Adrenal gland (tissue), 12 donors: Measurements from ENCODE around the gene FAM200B. TPM values are rescaled to one million over a fixed set of nuclear protein-coding genes. Genes with fewer than 3 reads are reported as not detected.

ENCODE experiments used
- DNase-seq, 7 donors: peaks; one replicate each; pipeline ENCODE4 v3.0.0-alpha.2; 2019 to 2020
- H3K27ac ChIP-seq, 5 donors: fragments of 200-600 bp; sonication (generic) in 4 of 5; 1 replicate in 3 of 5; 2 replicates in 2 of 5; pipeline versions ENCODE4 v1.5.1 to v1.8.0; 2016 to 2020; ENCODE audit warnings: mild to moderate bottlenecking in 1 of 5
- H3K27me3 ChIP-seq: fragments of 200-600 bp; 2 replicates; pipeline ENCODE4 v1.8.0; 2021
- H3K36me3 ChIP-seq, 2 donors: fragments of 200-600 bp; replicated peaks in 1 of 2; 1 replicate in 1 of 2; 2 replicates in 1 of 2; pipeline versions ENCODE4 v1.5.1 to v1.8.0; 2018 to 2022
- H3K4me1 ChIP-seq, 2 donors: fragments of 200-600 bp; replicated peaks in 1 of 2; 1 replicate in 1 of 2; 2 replicates in 1 of 2; pipeline versions ENCODE4 v1.5.1 to v1.8.0; 2018 to 2021
- H3K4me3 ChIP-seq, 4 donors: fragments of 200-600 bp; sonication (generic) in 3 of 4; one replicate each; pipeline ENCODE4 v1.5.1; 2016 to 2018
- H3K9me3 ChIP-seq, 3 donors: fragments of 200-600 bp; sonication (generic) in 1 of 3; replicated peaks in 1 of 3; 1 replicate in 2 of 3; 2 replicates in 1 of 3; pipeline versions ENCODE4 v1.5.1 to v1.8.0; 2016 to 2021
- CTCF ChIP-seq, 6 experiments: fragments of 450-650 bp in 4 of 6; fragments of 200-600 bp in 2 of 6; sonication (generic) in 1 of 6; IDR thresholded peaks; 1 replicate in 5 of 6; 2 replicates in 1 of 6; pipeline versions ENCODE4 v1.5.1 to v1.8.0; 2016 to 2021; ENCODE audit warnings: antibody characterized with exemption in 6 of 6, mild to moderate bottlenecking in 2 of 6, moderate library complexity in 1 of 6
- POLR2A ChIP-seq, 2 donors: fragments of 450-650 bp; IDR thresholded peaks; one replicate each; pipeline ENCODE4 v1.6.1; 2017; ENCODE audit warnings: antibody characterized with exemption in 2 of 2, mild to moderate bottlenecking in 2 of 2, moderate library complexity in 1 of 2
- WGBS, 4 donors: extraction: QIAGEN DNeasy Blood & Tissue Kit in 2 of 4; methylation state at CpG; one replicate each; pipeline versions ENCODE4 v1.1.5 to v1.1.7; 2013 to 2017; 5-methylcytosine and 5-hydroxymethylcytosine counted together
- intact Hi-C, 2 donors: fragments of 100-400 bp; cut with DNase I; formaldehyde crosslinking; loops; one replicate each; pipeline versions ENCODE4 v1.14.1 to v1.15.0; 2022 to 2023
- polyA plus RNA-seq, 3 donors: library from polyadenylated mRNA; stranded (reverse); fragments of 200-250 nt in 2 of 3; fragments of 350-450 nt in 1 of 3; fragmentation: Illumina TruSeq in 1 of 3; extraction: RNeasy Lipid Tissue Mini Kit (QIAGEN cat#74804) in 1 of 3; gene quantifications; one replicate each; pipeline ENCODE4 v1.2.3, GENCODE V29; 2013 to 2014
- total RNA-seq, 9 donors: library from RNA; depleted of rRNA in 4 of 9; stranded (reverse); fragments of >200 nt in 4 of 9; fragments of 120-200 nt in 1 of 9; fragmentation: NEBNext Ultra II Directional in 1 of 9; extraction: Animal tissue kit (Norgen Biotek cat#: 25700) in 1 of 9; gene quantifications; one replicate each; pipeline versions ENCODE4 v1.1.0 to v1.2.4, GENCODE V29; 2013 to 2023
- donor health status: healthy with polysubstance abuse.
- donor health status: Bipolar disorder and iron deficiency.
- donor health status: DM: yes; HTN: yes; CAD: no.
- donor health status: DM: no; HTN: no; CAD: no.
- donor health status: DM: no; HTN: no; CAD: no.
- donor health status: DM: yes; HTN: yes; CAD: no.

FAM200B gene
- total and polyA plus RNA-seq, 12 donors: 32.0 to 90.3 (median 61.4) TPM

DNA sequence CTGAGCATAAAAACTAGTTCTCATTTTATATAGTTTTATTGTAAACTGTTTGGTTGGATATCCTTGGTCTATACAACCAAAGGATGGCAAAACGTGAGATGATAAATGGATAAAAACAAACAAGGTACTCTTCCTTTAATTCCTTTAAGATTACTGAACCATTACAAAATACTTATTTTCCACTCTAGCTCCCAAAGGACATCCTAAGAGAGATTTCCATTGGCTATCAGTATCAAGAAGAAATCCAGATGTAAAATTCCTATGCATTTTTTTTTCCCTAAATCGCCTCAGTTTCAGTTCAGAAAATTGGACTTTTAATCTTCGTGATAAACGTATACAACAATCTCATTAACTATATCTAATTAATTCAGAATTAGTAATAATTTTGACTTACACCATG, 28.8 kb upstream of the FAM200B start:
- Histone ChIP-seq H3K36me3 (no peaks in the 10 kb centered on the region), H3K27me3 (no peaks in the 10 kb centered on the region), H3K4me3 (peak overlapping the region in 1 of 4 donors; percentile 93), H3K9me3 (no peaks in the 10 kb centered on the region), H3K4me1 (peaks cover 43 to 80% of the 10 kb centered on the region in 2 donors), H3K27ac (peak overlapping the region; percentile 64 to 100 (median 99))
- no peak for TF ChIP-seq CTCF (IDR thresholded peaks at IDR 0.05)
- no peak for TF ChIP-seq POLR2A (IDR thresholded peaks at IDR 0.05)
- intact Hi-C loops: loop anchor here in 1 of 2 donors (10.0 kb wide), 1 partner anchor 418 kb away; no protein-coding TSS in a partner anchor
- WGBS, 4 donors: 26 to 35% (median 31%) methylated on average over 4 of the region's 4 CpGs
- no peak for DNase-seq

DNA sequence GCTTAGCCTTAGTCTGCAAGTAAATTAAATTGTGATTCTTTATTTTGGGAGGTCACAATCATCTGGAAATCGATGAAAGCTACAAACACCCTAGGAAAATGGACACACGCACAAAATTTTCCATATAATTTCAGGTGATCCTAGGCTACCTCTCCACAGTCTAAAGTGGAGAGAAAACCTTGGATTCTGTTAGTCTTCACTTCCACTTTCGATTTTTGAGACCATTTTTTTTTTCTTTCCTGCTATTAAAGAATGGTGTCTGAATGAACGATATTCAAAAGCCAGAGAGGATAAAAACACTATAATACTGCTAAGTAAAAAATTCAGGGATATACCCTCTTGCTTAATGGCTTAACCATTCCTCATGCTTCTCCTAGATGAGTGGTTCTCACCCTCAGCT, 28.2 kb upstream of the FAM200B start:
- H3K9me3 ChIP-seq: no peaks in the 10 kb centered on the region
- no peak for DNase-seq
- 10 to 14% (median 12%) methylated on average over 4 of the region's 4 CpGs for WGBS, 4 donors
- H3K27ac ChIP-seq: peak overlapping the region; percentile 64 to 100 (median 99)
- no peaks in the 10 kb centered on the region for H3K36me3 ChIP-seq
- no peak for TF ChIP-seq POLR2A (IDR thresholded peaks at IDR 0.05)
- no peak for TF ChIP-seq CTCF (IDR thresholded peaks at IDR 0.05)
- intact Hi-C loops: loop anchor here in 1 of 2 donors (10.0 kb wide), 1 partner anchor 419 kb away; no protein-coding TSS in a partner anchor
- peak overlapping the region in 2 of 4 donors; percentile 58 to 93 for H3K4me3 ChIP-seq
- H3K27me3 ChIP-seq: no peaks in the 10 kb centered on the region
- H3K4me1 ChIP-seq: peaks cover 43 to 76% of the 10 kb centered on the region in 2 donors

- intact Hi-C loops: loop anchor here in 1 of 2 donors (10.0 kb wide), 1 partner anchor 419 kb away; no protein-coding TSS in a partner anchor
- TF ChIP-seq POLR2A (IDR thresholded peaks at IDR 0.05): peak in 1 of 2 donors; percentile 29
- TF ChIP-seq CTCF (IDR thresholded peaks at IDR 0.05): no peak
- peak overlapping the region; percentile 99 to 100 (median 99) for H3K27ac ChIP-seq
- DNase-seq: peak in 4 of 7 donors; percentile 14 to 37 (median 30)
- H3K4me3 ChIP-seq: peak overlapping the region; percentile 58 to 93 (median 76)
- H3K27me3 ChIP-seq: no peaks in the 10 kb centered on the region
- no peaks in the 10 kb centered on the region for H3K9me3 ChIP-seq
- 0 to 2% (median 1%) methylated on average over 7 of the region's 7 CpGs for WGBS, 4 donors
- no peaks in the 10 kb centered on the region for H3K36me3 ChIP-seq
- H3K4me1 ChIP-seq: peaks cover 43 to 70% of the 10 kb centered on the region in 2 donors
These were observed 27.6 kb upstream of the FAM200B start for GRCh38 chr4:15653864-15654592.

DNA sequence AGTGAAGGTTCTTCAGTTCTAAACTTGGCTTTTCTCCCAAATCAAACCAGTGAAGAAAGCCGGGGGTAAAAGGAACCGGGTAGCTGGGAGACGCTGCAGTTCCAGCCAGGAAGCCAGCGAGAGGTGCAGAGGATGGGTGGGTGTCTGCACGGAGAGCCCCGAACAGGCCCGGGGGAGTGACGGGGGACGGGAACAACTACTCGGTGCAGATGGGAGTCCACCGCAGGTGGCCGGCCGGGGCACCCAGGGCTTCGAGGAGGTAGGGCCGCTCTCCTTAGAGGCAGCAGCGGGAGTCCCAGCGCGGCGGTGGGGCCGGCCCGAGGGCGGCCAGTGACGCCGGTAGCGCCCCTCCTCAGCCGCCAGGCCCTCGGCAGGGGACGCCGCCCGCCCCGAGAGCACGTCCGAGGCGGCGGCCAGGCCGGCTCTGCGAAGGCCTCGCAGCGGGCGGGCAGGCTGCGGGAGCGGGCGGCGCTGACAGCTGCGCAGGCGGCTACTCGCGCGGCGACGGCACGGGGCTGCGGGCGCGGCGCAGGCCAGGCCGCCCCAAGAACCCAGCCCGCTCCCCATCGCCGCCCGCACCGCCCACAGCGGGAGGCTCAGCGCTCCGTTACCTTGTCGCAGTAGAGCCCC, 26.9 kb upstream of the FAM200B start:
- Histone ChIP-seq H3K9me3 (no peaks in the 10 kb centered on the region), H3K27ac (peak overlapping the region; percentile 99 to 100 (median 99)), H3K36me3 (no peaks in the 10 kb centered on the region), H3K4me1 (peaks cover 40 to 63% of the 10 kb centered on the region in 2 donors), H3K27me3 (no peaks in the 10 kb centered on the region), H3K4me3 (peak overlapping the region; percentile 58 to 93 (median 76))
- peak; percentile 39 to 76 (median 56) for DNase-seq
- intact Hi-C loops: loop anchor here in 1 of 2 donors (10.0 kb wide), 1 partner anchor 420 kb away; no protein-coding TSS in a partner anchor
- TF ChIP-seq CTCF (IDR thresholded peaks at IDR 0.05) (no peak), POLR2A (IDR thresholded peaks at IDR 0.05) (no peak)
- 0 to 3% (median 1%) methylated on average over 13 to 66 of the region's 66 CpGs for WGBS, 4 donors
